Measurements from ENCODE around the gene FBXW9. TPM values are rescaled to one million over a fixed set of nuclear protein-coding genes. Genes with fewer than 3 reads are reported as not detected.
"Not testable (repeated sequence)": the region's sequence is repeated elsewhere in the genome, so short reads cannot be mapped to it uniquely, and the experiment has no call there.

The FBXW9 gene
- total and polyA plus RNA-seq, 2 experiments from 2014 or later: 9.1 to 10.9 TPM

DNA sequence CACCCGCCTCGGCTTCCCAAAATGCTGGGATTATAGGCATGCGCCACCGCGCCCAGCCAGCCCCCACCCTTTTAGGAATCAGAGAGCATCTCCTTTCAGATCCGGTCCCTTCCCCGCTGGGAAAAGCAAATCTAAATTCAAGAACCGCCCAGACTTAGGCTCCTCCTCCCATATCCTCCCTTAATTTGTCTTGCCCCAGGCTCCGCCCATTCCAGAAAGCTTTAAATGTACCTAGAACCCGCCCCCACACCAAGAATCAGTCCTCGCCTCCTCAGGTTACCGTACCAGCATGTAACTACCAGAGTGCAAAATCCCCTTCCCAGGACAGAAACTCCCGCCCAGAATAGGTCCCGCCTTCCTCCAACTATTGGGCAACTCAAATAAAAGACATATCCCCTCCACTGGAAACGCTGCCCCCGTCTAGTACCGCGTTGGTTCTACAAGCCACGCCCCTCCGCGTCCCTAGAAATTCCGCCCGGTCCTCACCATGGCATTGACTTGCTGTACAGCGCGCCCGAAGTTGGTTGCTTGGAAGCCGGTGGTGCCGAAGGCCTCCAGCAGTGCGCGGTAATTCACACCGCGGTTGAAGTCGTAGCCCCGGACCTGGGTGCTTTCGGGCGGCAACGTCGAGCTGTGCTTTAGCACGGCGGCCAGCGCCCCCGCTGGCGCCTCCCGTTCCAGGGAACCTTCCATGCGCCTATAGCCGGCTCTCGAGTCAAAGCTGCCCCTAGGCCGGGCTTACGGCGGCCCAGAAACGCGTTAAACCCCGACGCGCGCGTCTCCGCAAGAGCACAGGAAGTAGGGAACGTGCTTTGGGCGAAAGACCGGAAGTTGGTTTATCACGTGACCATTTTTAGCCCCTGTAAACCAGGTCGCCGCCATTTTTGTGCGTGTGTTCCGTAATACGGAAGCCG lies 15.1 kb downstream of the FBXW9 start, which contains the start of gene DHPS:
Gene DHPS (minus strand): TSS at position 807 of the 914 bp plus-strand sequence. CDS start 114 bp downstream, at position 693.
- peak within 1 kb of the TSS; percentile 99 for H3K27ac ChIP-seq
- no peaks in the 10 kb centered on the region for H3K27me3 ChIP-seq
- no peaks in the 10 kb centered on the region for H3K36me3 ChIP-seq (replicated peaks; ENCODE audit: insufficient read depth, low read depth)
- peak within 1 kb of the TSS; percentile 84 for H3K4me3 ChIP-seq
- WGBS (ENCODE audit: low lambda C conversion rate, missing lambda C conversion rate): 1% methylated on average over 68 of the region's 68 CpGs
- no peaks in the 10 kb centered on the region for H4K20me1 ChIP-seq (ENCODE audit: insufficient read depth, poor library complexity, severe bottlenecking)
- H3K9me2 ChIP-seq (replicated peaks; ENCODE audit: insufficient read depth): no peaks in the 10 kb centered on the region
- TF ChIP-seq EZH2 (IDR thresholded peaks at IDR 0.05; ENCODE audit: borderline replicate concordance): no peak
- TF ChIP-seq, protein P1, sequence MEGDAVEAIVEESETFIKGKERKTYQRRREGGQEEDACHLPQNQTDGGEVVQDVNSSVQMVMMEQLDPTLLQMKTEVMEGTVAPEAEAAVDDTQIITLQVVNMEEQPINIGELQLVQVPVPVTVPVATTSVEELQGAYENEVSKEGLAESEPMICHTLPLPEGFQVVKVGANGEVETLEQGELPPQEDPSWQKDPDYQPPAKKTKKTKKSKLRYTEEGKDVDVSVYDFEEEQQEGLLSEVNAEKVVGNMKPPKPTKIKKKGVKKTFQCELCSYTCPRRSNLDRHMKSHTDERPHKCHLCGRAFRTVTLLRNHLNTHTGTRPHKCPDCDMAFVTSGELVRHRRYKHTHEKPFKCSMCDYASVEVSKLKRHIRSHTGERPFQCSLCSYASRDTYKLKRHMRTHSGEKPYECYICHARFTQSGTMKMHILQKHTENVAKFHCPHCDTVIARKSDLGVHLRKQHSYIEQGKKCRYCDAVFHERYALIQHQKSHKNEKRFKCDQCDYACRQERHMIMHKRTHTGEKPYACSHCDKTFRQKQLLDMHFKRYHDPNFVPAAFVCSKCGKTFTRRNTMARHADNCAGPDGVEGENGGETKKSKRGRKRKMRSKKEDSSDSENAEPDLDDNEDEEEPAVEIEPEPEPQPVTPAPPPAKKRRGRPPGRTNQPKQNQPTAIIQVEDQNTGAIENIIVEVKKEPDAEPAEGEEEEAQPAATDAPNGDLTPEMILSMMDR (IDR thresholded peaks at IDR 0.05; ENCODE audit: poor library complexity): no peak
- TF ChIP-seq EZH2phosphoT487 (IDR thresholded peaks at IDR 0.05; ENCODE audit: low read depth, severe bottlenecking, unreplicated experiment): no peak
- peak within 1 kb of the TSS; percentile 83 for H3K4me2 ChIP-seq
- DNase-seq (ENCODE audit: low spot score): peak; percentile 98
- H3K9me3 ChIP-seq (ENCODE audit: low read depth): no peaks in the 10 kb centered on the region
- H3K4me1 ChIP-seq (ENCODE audit: insufficient read depth): peaks cover 7% of the 10 kb centered on the region
- peaks cover 16% of the 10 kb centered on the region for H3K79me2 ChIP-seq
- H2AFZ ChIP-seq: peak within 1 kb of the TSS; percentile 94

DNA sequence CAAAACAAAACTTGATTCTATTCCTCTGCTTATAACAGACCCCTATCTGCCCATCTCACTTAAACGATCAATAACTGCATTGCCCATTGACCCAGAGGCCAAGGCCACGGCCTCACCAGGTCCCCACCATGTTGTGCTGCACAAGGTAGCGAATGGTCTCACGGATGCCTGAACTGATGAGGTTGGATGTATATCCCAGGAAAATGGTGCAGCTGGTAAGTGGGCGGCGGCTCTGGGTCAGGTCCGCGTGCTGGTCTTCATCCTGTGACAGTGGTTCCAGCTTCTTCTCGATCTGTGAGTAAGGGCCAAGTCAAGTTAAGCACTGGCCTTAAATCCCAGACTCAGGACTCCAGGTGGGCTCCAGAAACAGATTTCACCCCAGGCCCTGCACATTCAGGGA lies 16.4 kb downstream of the FBXW9 start:
- Histone ChIP-seq H3K9me2 (replicated peaks; ENCODE audit: insufficient read depth) (no peaks in the 10 kb centered on the region), H3K27ac (no peak overlapping the region), H3K4me1 (ENCODE audit: insufficient read depth) (peaks cover 7% of the 10 kb centered on the region), H3K4me2 (peak overlapping the region; percentile 83), H2AFZ (no peak overlapping the region), H3K9me3 (ENCODE audit: low read depth) (no peaks in the 10 kb centered on the region), H3K4me3 (no peak overlapping the region), H3K27me3 (no peaks in the 10 kb centered on the region), H4K20me1 (ENCODE audit: insufficient read depth, poor library complexity, severe bottlenecking) (no peaks in the 10 kb centered on the region), H3K36me3 (replicated peaks; ENCODE audit: insufficient read depth, low read depth) (no peaks in the 10 kb centered on the region), H3K79me2 (peaks cover 16% of the 10 kb centered on the region)
- DNase-seq (ENCODE audit: low spot score): no peak
- 94% methylated on average over 9 of the region's 9 CpGs for WGBS (ENCODE audit: low lambda C conversion rate, missing lambda C conversion rate)
- TF ChIP-seq EZH2phosphoT487 (IDR thresholded peaks at IDR 0.05; ENCODE audit: low read depth, severe bottlenecking, unreplicated experiment): no peak
- no peak for TF ChIP-seq EZH2 (IDR thresholded peaks at IDR 0.05; ENCODE audit: borderline replicate concordance)
- TF ChIP-seq, protein P1 (IDR thresholded peaks at IDR 0.05; ENCODE audit: poor library complexity): no peak

GRCh38 chr19:12678039-12678438 lies 18.4 kb downstream of the FBXW9 start:
- not testable (repeated sequence) for H3K27ac ChIP-seq; H3K4me3 ChIP-seq; DNase-seq (ENCODE audit: low spot score); H3K9me2 ChIP-seq (replicated peaks; ENCODE audit: insufficient read depth); H2AFZ ChIP-seq; H4K20me1 ChIP-seq (ENCODE audit: insufficient read depth, poor library complexity, severe bottlenecking); H3K4me2 ChIP-seq; H3K36me3 ChIP-seq (replicated peaks; ENCODE audit: insufficient read depth, low read depth); H3K4me1 ChIP-seq (ENCODE audit: insufficient read depth); H3K27me3 ChIP-seq; H3K9me3 ChIP-seq (ENCODE audit: low read depth)
- peaks cover 16% of the 10 kb centered on the region for H3K79me2 ChIP-seq
- 92% methylated on average over 5 of the region's 5 CpGs for WGBS (ENCODE audit: low lambda C conversion rate, missing lambda C conversion rate)

- H4K20me1 ChIP-seq (ENCODE audit: insufficient read depth, poor library complexity, severe bottlenecking): no peaks in the 10 kb centered on the region
- no peaks in the 10 kb centered on the region for H3K9me3 ChIP-seq (ENCODE audit: low read depth)
- no peak for TF ChIP-seq EZH2 (IDR thresholded peaks at IDR 0.05; ENCODE audit: borderline replicate concordance)
- TF ChIP-seq, protein P1 (IDR thresholded peaks at IDR 0.05; ENCODE audit: poor library complexity): no peak
- TF ChIP-seq EZH2phosphoT487 (IDR thresholded peaks at IDR 0.05; ENCODE audit: low read depth, severe bottlenecking, unreplicated experiment): no peak
- H3K4me1 ChIP-seq (ENCODE audit: insufficient read depth): peaks cover 7% of the 10 kb centered on the region
- WGBS (ENCODE audit: low lambda C conversion rate, missing lambda C conversion rate): 98% methylated on average over 12 of the region's 12 CpGs
- no peak overlapping the region for H2AFZ ChIP-seq
- H3K4me3 ChIP-seq: no peak overlapping the region
- no peak overlapping the region for H3K4me2 ChIP-seq
- H3K36me3 ChIP-seq (replicated peaks; ENCODE audit: insufficient read depth, low read depth): no peaks in the 10 kb centered on the region
- no peak overlapping the region for H3K27ac ChIP-seq
- no peaks in the 10 kb centered on the region for H3K27me3 ChIP-seq
- no peak for DNase-seq (ENCODE audit: low spot score)
- peaks cover 16% of the 10 kb centered on the region for H3K79me2 ChIP-seq
- H3K9me2 ChIP-seq (replicated peaks; ENCODE audit: insufficient read depth): no peaks in the 10 kb centered on the region
Measured at GRCh38 chr19:12676928-12677327, 19.5 kb downstream of the FBXW9 start.

All from hepatocyte (in vitro differentiated cells).